ENCODE measurements around the gene GPR150. TPM values are rescaled to one million over a fixed set of nuclear protein-coding genes. Genes with fewer than 3 reads are reported as not detected.

GPR150 gene
- total RNA-seq, 3 donors from 2014 or later (not counting 1 experiment from before 2014, with no cell fraction given), result 0.63 to 0.97 (median 0.89) TPM

DNA sequence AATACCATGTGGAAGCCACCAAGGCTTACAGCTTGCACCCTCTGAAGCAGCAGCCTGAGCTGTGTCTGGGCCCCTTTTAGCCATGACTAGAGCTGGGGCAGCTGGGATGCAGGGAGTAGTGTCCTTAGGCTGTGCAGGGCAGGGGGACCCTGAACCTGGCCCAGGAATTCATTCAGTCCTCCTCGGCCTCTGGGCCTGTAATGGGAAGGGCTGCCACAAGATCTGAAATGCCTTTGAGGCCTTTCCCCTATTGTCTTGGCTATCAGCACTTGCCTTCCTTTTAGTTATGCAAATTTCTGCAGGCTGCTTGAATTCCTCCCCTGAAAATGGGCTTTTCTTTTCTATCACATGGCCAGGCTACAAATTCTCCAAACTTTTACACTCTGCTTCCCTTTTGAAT, 9.0 kb downstream of the GPR150 start:
- intact Hi-C loops (cut with micrococcal nuclease), result loop anchor here (10.0 kb wide), 2 partner anchors 74 to 1556 kb away; partner anchors contain the start of genes ARSK, RIOK2 and SKIC3
- 88% methylated on average over 1 of the region's 1 CpG for WGBS (ENCODE audit: insufficient coverage)
- H3K4me1 Mint-ChIP-seq, result peaks cover 11 to 12% of the 10 kb centered on the region in 2 donors

DNA sequence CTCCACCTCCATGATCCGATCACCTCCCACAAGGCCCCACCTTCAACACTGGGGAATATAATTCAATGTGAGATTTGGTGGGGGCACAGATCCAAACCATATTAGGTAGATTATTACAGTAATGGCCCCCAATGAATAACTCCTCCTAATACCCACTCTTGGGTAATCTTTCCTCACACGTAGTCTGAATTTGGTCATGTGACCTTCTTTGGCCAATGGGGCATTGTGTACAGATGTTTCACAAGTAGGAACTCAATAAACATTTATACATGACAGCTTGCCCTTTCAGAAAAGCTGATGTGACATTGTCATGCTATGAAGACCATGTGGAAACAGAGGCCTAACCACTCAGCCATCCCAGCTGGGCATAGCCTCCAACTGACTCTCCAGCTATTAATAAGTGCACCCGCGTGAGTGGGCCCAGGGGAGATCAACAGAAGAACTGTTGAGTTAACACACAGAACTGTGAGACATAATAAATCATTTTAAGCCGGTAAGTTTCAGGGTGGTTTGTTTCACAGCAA, 10.6 kb downstream of the GPR150 start:
- ATAC-seq, result no peak
- Mint-ChIP-seq H3K9me3 (no peaks in the 10 kb centered on the region), H3K36me3 (no peaks in the 10 kb centered on the region), H3K4me1 (peaks cover 11 to 12% of the 10 kb centered on the region in 2 donors), H3K4me3 (no peak overlapping the region), H3K27ac (no peak overlapping the region), H3K27me3 (ENCODE audit: low read depth in 2 of 2) (peaks cover 0 to 2% of the 10 kb centered on the region in 2 donors)
- Histone ChIP-seq H3K27ac (ENCODE audit: low read length) (no peak overlapping the region), H3K9me3 (ENCODE audit: control insufficient read depth, insufficient read depth, low read length) (no peaks in the 10 kb centered on the region), H3K27me3 (ENCODE audit: control insufficient read depth, insufficient read depth, low read length) (no peaks in the 10 kb centered on the region), H3K36me3 (ENCODE audit: control insufficient read depth, insufficient read depth, low read length) (no peaks in the 10 kb centered on the region), H3K4me3 (ENCODE audit: low read length) (no peak overlapping the region), H3K4me1 (ENCODE audit: control insufficient read depth, insufficient read depth, low read length) (peaks cover 4% of the 10 kb centered on the region)
- DNase-seq, result no peak
- TF ChIP-seq, protein P1, sequence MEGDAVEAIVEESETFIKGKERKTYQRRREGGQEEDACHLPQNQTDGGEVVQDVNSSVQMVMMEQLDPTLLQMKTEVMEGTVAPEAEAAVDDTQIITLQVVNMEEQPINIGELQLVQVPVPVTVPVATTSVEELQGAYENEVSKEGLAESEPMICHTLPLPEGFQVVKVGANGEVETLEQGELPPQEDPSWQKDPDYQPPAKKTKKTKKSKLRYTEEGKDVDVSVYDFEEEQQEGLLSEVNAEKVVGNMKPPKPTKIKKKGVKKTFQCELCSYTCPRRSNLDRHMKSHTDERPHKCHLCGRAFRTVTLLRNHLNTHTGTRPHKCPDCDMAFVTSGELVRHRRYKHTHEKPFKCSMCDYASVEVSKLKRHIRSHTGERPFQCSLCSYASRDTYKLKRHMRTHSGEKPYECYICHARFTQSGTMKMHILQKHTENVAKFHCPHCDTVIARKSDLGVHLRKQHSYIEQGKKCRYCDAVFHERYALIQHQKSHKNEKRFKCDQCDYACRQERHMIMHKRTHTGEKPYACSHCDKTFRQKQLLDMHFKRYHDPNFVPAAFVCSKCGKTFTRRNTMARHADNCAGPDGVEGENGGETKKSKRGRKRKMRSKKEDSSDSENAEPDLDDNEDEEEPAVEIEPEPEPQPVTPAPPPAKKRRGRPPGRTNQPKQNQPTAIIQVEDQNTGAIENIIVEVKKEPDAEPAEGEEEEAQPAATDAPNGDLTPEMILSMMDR (IDR thresholded peaks at IDR 0.05), result no peak
- WGBS (ENCODE audit: insufficient coverage), result 84% methylated on average over 4 of the region's 5 CpGs
- intact Hi-C loops (cut with micrococcal nuclease), result no loop called here

More for the DNA sequence above, 9.0 kb downstream of the GPR150 start:
- Mint-ChIP-seq H3K4me3 (no peak overlapping the region), H3K27ac (no peak overlapping the region), H3K36me3 (no peaks in the 10 kb centered on the region), H3K9me3 (no peaks in the 10 kb centered on the region), H3K27me3 (ENCODE audit: low read depth in 2 of 2) (peaks cover 0 to 2% of the 10 kb centered on the region in 2 donors)
- Histone ChIP-seq H3K27me3 (ENCODE audit: control insufficient read depth, insufficient read depth, low read length) (no peaks in the 10 kb centered on the region), H3K4me3 (ENCODE audit: low read length) (no peak overlapping the region), H3K27ac (ENCODE audit: low read length) (no peak overlapping the region), H3K36me3 (ENCODE audit: control insufficient read depth, insufficient read depth, low read length) (no peaks in the 10 kb centered on the region), H3K9me3 (ENCODE audit: control insufficient read depth, insufficient read depth, low read length) (no peaks in the 10 kb centered on the region), H3K4me1 (ENCODE audit: control insufficient read depth, insufficient read depth, low read length) (peaks cover 4% of the 10 kb centered on the region)
- no peak for DNase-seq
- TF ChIP-seq, protein P1 (IDR thresholded peaks at IDR 0.05), result no peak
- no peak for ATAC-seq

DNA sequence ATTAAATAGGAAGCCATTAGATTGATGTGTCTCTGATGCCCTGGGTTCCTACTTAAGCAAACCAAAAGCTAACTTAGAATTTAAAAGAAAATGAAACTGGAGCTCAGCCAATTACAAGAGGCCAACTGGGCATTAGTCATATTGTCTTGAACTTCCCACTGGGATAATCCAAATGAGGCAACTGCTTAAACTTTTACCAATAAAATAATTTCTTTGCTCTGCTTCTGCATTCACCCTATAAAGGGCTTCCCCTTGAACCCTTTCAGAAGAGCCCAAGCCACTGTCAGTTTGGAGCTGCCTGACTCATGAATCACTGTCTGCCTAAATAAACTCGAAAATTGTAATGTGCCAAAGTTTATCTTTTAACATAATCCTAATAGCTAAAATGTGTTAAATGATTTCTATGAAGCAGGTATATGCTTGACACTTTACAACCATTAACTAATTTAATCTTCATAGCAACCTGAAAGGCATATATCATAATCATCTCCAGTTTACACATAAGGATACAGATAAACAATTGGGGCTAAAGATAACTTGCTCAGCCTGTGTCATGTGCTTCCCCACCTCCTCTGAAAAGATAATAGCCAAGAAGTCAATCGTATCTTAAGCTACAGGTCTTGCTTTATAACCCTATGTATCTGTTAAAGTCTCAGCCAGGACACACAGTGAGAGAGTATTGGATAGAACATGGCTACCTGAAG, 11.5 kb downstream of the GPR150 start:
- ATAC-seq (no peak), DNase-seq (no peak)
- no peak overlapping the region for H3K4me3 ChIP-seq (ENCODE audit: low read length)
- H3K4me1 Mint-ChIP-seq, result peaks cover 11 to 12% of the 10 kb centered on the region in 2 donors
- H3K9me3 Mint-ChIP-seq, result no peaks in the 10 kb centered on the region
- no peaks in the 10 kb centered on the region for H3K9me3 ChIP-seq (ENCODE audit: control insufficient read depth, insufficient read depth, low read length)
- no peaks in the 10 kb centered on the region for H3K27me3 ChIP-seq (ENCODE audit: control insufficient read depth, insufficient read depth, low read length)
- TF ChIP-seq, protein P1 (IDR thresholded peaks at IDR 0.05), result no peak
- intact Hi-C loops (cut with micrococcal nuclease), result no loop called here
- WGBS (ENCODE audit: insufficient coverage), result 80% methylated on average over 1 of the region's 2 CpGs
- no peaks in the 10 kb centered on the region for H3K36me3 ChIP-seq (ENCODE audit: control insufficient read depth, insufficient read depth, low read length)
- no peak overlapping the region for H3K27ac ChIP-seq (ENCODE audit: low read length)
- H3K27me3 Mint-ChIP-seq (ENCODE audit: low read depth in 2 of 2), result peaks cover 0 to 4% of the 10 kb centered on the region in 2 donors
- H3K4me1 ChIP-seq (ENCODE audit: control insufficient read depth, insufficient read depth, low read length), result peaks cover 4% of the 10 kb centered on the region
- no peak overlapping the region for H3K4me3 Mint-ChIP-seq
- no peaks in the 10 kb centered on the region for H3K36me3 Mint-ChIP-seq
- peak overlapping the region; percentile 74 to 85 for H3K27ac Mint-ChIP-seq
